ENCODE data around the gene WDR18.

DNA sequence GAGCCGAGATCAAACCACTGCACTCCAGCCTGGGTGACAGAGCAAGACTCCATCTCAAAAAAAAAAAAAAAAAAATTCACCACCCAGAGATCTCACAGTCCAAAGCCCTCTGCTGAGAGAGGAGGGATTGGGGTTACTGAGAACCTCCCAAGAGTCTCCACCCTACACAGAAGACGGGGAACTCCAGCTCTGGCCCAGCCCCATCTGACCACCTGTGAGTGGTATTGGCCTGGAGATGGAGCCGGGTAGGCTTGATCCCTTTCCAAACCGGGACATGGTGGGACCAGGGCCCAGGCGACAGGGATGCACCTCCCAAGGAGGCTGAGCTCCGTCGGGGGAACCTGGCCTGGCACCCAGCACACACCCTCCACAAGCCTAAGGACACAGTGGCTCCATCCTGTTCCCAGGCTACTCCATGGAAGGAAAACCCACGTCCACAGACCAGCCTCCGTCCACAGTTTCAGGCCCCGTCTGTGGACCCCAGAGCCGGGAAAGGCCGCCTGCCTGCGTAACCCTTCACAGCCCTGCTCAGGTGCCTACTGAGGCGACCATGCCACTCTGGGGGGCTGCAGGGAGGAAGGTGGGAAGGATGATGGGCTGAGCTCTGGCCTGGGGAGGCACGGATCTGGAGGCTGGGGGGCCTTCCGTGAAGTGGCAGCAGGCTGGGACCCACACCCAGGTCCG is 34.9 kb downstream of the WDR18 start:
- TF ChIP-seq POLR2AphosphoS5 (IDR thresholded peaks at IDR 0.05; ENCODE audit: borderline replicate concordance, low read depth, low read length) (no peak; the same call in 1 of the 2 replicates), EZH2 (IDR thresholded peaks at IDR 0.05) (no peak)

All from SK-N-MC (cell line).